ENCODE data around the gene PLCG2.
"Not testable (repeated sequence)": the region's sequence is repeated elsewhere in the genome, so short reads cannot be mapped to it uniquely, and the experiment has no call there.

Gene PLCG2

GRCh38 chr16:81921085-81921814 is 142.2 kb downstream of the PLCG2 start:
- no peak for DNase-seq

DNA sequence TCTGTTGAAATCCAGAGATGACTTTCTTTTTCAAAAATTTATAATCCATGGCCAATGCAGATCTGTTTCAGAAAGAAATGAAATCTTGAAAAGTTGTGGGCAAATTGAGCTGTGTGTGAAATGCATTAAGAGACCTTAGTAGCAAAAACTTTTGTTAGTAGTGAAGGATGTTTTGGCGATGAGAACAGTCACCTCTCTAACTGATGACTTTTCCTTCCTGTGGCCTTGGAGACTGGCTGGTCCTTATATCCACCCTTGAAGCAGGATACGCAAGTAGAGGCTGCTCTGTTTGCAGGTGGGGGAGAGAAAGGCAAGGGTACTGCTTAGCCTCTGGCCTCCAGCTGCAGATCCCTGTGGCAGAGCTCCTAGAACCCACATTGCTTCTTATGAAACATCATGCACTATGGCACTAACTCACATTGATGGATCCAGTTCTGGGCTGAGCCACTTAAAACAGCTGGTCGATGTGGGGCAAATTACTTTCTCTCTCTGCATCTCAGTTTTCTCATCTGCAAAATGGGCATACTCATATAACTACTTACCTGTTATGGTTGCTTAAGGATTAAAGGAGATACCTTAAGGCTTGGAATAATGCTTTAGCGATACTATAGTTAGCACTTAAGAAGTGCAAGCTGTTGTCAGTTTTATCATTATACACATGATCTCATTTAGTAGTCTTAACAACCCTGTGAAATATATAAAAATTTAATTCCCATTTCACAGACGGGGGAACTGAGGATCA is 142.9 kb downstream of the PLCG2 start:
- DNase-seq: no peak

DNA sequence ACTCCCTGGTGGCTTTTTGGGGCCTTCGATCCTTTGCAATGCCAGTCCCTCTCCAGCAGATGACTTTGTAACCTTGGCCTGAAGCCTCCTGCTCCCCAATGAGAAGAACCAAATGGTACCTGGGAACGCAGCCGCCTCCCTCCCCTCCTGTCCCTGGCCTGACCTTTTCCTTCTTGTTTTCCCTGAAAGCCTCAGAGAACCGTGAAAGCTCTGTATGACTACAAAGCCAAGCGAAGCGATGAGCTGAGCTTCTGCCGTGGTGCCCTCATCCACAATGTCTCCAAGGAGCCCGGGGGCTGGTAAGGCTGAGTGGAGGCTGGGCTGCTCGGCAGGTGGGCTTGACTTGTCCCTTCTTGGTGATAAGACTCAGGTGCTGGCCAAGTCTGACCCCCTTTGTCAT is 144.2 kb downstream of the PLCG2 start:
- no peak for DNase-seq

GRCh38 chr16:81925016-81925415 is 145.9 kb downstream of the PLCG2 start:
- DNase-seq: no peak

DNA sequence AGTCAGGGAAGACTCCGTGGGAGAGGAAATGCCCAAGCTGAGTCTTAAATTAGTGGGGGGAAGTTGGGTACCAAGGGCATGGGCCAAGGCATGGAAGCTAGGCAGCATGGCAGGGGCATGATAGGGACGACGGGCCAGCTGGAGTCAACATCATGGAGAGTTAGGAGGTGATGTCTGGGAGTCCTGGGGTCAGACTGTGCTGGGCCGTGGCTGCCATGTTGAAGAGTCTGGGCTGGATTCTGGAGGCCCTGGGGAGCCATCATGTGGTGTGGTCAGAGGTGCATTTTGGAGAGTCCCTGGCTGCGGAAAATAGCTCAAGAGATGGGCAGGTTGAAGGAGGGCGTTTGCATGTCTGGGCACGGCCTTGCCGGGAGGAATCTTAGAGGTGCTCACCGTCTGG is 146.9 kb downstream of the PLCG2 start:
- no peak for DNase-seq

DNA sequence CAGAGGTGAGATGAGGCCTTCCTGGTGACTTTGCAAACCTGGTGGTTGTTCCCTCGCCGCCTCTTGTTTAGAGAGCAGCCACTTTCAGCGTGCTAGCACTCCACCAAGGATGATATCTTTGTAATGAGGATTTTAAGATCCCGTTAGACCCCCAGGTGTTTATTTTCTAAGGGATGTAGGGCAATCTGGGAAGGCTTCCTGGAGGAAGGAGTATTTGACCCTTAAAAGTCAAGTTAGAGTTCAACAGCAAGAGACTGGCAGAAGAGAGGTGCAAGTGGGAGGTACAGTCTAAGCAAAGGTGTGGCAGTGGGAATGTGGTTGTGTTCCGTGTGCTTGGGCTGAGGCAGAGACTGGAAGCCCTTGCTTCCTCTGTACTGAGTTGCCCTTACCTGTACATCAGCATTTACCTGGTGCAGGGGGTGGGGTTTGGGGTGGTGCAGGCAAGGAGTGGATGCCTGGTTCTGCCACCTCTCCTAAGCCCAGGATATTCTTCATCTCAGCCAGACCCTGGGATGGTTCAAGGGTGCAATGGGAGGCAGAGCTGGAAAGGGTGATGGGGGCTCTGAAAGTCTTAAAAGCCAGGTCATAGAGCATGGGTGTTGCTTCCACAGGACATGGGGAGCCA is 148.6 kb downstream of the PLCG2 start:
- no peak for DNase-seq

DNA sequence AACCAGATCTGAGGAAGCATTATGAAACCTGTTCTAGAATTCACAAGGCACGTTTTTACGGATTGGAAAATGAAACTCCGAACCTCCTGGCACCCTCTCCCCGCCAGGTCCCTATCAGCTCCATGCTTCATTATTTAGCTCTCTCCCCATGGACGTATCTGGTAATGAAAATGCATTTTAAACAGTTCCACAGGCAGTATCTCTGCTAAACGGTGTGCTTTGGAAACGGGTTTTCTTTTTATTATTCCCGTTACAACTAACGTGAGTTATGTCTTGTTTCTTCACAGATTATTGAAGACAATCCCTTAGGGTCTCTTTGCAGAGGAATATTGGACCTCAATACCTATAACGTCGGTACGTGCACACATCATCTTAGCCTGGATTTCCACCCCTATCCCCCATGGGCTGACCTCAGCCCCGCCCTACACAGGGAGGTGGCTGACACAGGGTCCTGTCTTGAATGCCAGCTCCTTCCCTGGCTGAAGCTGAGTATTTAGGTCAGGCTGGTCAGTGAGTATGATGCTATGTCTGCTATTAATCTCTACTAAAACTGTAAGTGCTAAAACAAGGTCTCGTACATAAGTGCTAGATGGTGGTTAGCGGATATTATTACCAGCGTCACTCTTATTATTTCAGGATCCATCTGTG is 149.3 kb downstream of the PLCG2 start:
- DNase-seq: no peak

- DNase-seq: peak; percentile 0
These were observed 149.9 kb downstream of the PLCG2 start for GRCh38 chr16:81928975-81929374.

DNA sequence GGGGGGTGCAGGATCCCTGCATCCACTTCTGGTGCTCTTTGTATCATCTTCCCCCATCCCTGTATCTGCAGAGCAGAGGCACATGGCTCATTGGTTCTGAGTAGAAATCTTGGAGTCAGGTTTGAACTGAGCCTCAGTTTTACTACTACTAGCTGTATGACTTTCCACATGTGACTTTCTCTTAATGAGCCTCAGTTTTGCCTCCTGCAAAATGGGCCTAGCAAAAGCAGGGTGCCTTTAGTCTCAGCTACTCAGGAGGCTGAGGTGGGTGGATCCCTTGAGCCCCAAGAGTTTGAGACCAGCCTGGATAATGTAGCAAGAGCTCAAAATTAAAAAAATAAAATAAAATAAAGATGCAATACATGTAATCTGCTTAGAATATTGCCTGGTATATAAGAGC is 150.8 kb downstream of the PLCG2 start:
- no peak for DNase-seq

- DNase-seq: no peak
These were observed 152.8 kb downstream of the PLCG2 start for GRCh38 chr16:81931927-81932326.

GRCh38 chr16:81932668-81933067 is 153.6 kb downstream of the PLCG2 start:
- DNase-seq: no peak

- DNase-seq: no peak
These were observed 154.3 kb downstream of the PLCG2 start for GRCh38 chr16:81933361-81933760.

DNA sequence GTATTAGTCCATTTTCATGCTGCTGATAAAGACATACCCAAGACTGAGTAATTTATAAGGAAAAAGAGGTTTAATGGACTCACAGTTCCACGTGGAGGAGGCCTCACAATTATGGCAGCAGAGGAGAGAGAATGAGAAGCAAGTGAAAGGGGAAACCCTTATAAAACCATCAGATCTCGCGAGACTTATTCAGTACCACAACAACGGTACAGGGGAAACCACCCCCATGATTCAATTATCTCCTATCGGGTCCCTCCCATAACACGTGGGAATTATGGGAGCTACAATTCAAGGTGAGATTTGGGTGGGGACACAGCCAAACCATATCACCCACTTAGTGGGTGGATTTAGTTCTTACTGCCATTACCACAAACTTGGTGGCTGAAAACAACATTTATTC is 155.6 kb downstream of the PLCG2 start:
- not testable (repeated sequence) for DNase-seq

- DNase-seq: no peak
These were observed 157.3 kb downstream of the PLCG2 start for GRCh38 chr16:81936209-81937000.

DNA sequence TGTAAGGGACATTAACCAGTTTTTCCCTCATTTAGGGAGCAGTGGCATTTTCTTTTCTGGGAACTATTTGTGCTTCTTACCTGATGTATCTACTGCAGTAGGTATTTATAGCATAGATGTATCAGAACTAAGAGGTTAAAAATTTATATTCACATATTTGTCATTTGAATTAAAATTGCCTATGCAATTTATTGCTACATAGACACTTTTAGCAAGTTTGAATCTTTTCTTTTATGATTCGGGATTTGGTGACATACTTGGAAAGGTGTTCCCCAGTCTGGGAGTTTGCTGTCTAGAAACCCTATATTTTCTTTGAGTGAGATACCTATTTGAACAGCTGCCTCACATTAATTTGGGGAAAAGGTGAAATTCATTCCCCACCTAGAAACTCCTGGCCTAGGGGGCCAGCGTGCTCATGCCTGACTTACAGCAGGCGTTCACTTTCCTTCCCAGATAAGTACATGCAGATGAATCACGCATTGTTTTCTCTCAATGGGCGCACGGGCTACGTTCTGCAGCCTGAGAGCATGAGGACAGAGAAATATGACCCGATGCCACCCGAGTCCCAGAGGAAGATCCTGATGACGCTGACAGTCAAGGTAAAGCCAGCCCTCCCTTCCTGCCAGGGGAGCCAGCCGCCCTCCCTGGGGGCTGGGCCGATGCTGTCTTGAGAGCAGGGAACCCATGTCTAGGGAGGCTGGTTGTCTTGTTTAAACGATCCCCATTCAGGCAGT is 158.4 kb downstream of the PLCG2 start:
- DNase-seq: peak; percentile 18

DNA sequence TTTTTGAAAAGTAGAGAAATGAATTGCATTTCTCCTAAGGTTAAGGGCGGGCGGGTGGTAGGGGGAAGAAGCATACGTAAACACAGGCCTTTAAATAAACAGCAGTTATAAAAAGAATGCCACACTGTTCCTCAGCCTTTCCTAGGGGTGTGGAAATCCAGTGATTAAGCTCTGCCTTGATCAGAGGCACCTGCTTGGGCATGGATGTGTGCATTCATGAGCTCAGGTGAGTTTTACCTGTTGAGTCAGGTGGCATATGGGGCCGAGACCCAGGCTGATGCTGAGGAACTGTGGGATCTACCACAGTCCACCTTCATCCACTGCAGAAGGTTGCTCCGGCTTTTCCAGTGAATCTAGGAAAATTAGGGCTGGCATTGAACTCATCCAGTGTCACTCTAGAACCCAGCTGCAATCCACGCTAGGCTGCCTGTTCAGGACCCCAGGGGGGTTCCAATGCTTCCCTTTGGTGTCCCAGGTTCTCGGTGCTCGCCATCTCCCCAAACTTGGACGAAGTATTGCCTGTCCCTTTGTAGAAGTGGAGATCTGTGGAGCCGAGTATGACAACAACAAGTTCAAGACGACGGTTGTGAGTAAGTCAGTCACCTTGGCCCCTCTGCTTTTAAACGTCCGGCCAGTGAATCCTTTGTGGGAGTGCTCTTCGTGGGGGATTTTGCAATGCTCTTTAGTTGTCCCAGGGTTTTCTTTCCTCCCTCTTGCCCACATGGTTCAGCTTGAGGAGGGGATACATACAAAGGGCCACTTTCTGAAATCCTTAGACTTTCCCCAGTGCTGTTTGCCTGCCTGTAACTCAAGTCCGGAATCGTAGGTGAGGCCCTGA is 159.5 kb downstream of the PLCG2 start:
- DNase-seq: no peak

DNA sequence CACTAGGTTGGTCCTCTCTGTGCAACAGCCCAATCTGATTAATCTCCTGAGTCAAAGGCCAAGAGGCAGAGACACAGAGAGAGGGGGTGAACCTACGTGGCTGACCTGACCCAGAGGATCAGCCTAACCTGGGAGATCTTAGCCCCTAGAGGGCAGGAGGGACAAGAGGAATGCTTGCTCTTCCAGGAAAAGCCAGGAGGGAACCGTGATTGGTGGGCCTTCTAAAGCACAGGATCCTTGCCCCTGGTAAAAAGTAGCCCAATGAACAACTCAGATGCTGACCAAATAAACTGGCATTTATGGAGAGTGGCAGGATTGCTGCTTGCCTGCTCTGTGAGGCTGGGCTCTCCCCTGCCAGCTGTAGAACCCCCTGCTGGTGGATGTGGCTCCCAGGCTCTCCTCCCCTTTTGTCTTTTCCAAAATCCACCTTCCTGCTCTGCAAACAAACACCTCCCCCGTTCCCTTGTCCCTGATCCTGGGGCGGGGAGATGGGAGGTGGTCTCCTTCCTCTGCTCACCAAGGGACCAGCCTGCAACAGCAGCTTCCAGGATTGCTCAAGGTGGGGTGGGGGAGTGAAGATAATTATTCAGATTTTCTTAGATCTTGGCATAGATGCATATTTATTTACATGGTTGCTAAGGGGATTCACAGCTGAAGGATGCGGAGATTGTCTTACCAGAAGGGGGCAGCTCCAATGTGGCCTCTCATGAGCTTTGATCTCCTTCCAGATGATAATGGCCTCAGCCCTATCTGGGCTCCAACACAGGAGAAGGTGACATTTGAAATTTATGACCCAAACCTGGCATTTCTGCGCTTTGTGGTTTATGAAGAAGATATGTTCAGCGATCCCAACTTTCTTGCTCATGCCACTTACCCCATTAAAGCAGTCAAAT is 160.3 kb downstream of the PLCG2 start:
- DNase-seq: peak; percentile 12

GRCh38 chr16:81940781-81941560 is 161.9 kb downstream of the PLCG2 start:
- DNase-seq: peak; percentile 46

- DNase-seq: no peak
These were observed 163.0 kb downstream of the PLCG2 start for GRCh38 chr16:81942007-81942601.

Data from NCI-H1105 treated with DMSO at 0.1 percent for 48 hours (cell line).